K562 (cell line): ENCODE results near the gene SPINT2. TPM values are rescaled to one million over a fixed set of nuclear protein-coding genes. Genes with fewer than 3 reads are reported as not detected.

Experiments
- ATAC-seq: fragments of 200-7000 bp; cut with Tn5 transposase; 3 replicates; pipeline ENCODE4 v1.9.1; 2020; ENCODE audit warnings: moderate library complexity
- BruUV-seq: library from RNA; stranded (reverse); fragments of 400-500 nt; replicated peaks from 2 replicates; lab custom pipeline; 2021; lab: Mats Ljungman, UMichigan
- CTCF ChIA-PET: fragments of 300-600 bp; formaldehyde crosslinking; extraction: SDS; loops from one replicate; lab custom pipeline; 2021; ENCODE audit warnings: low intra/inter-chr PET ratio; lab: Yijun Ruan, JAX
- POLR2A ChIA-PET: fragments of 300-600, 350-650 bp; sonication (Branson Sonifier 250); formaldehyde crosslinking; extraction: SDS; loops from one replicate; lab custom pipeline; 2021; ENCODE audit warnings: antibody characterized with exemption, inconsistent platforms; lab: Yijun Ruan, JAX
- DNase-seq, 4 experiments: peaks; one replicate each; pipeline versions ENCODE4 v3.0.0 to v3.0.0-alpha.2; 2011 to 2018; ENCODE audit warnings: low spot score in 3 of 4, mixed read lengths in 3 of 4; ENCODE audit errors: extremely low read depth in 1 of 4
- FAIRE-seq: peaks from 2 replicates; lab custom pipeline; 2011; peaks lifted over from hg19 to GRCh38; lab: Jason Lieb, UNC
- H2AFZ ChIP-seq: 2 replicates; pipeline ENCODE4 v1.6.0; 2011; ENCODE audit warnings: low read depth, low read length, control low read depth, inconsistent platforms
- H3K27ac ChIP-seq: fragments of 200-600 bp; 3 replicates; pipeline ENCODE4 v1.8.0; 2011; ENCODE audit warnings: low read depth, mild to moderate bottlenecking, control low read depth, inconsistent platforms, low read length, moderate library complexity, mixed read lengths; ENCODE audit errors: extremely low read depth
- H3K27me3 ChIP-seq, 2 experiments: fragments of 300-600 bp in 1 of 2; 2 replicates in 1 of 2; 3 replicates in 1 of 2; pipeline versions ENCODE4 v1.6.0 to v1.8.0; 2011; ENCODE audit warnings: inconsistent platforms in 2 of 2, low read length in 2 of 2, mild to moderate bottlenecking in 1 of 2, mixed read lengths in 1 of 2, moderate library complexity in 1 of 2; ENCODE audit not compliant: control insufficient read depth in 2 of 2, insufficient read depth in 2 of 2
- H3K36me3 ChIP-seq: fragments of 300-600 bp; 3 replicates; pipeline ENCODE4 v1.8.0; 2011; ENCODE audit warnings: mild to moderate bottlenecking, low read length, inconsistent platforms; ENCODE audit not compliant: control insufficient read depth, insufficient read depth
- H3K4me1 ChIP-seq, 2 experiments: fragments of 200-600 bp in 1 of 2; replicated peaks in 1 of 2; 2 replicates in 1 of 2; 3 replicates in 1 of 2; pipeline versions ENCODE4 v1.5.1 to v1.8.0; 2011; ENCODE audit warnings: inconsistent platforms in 2 of 2, low read length in 2 of 2, mild to moderate bottlenecking in 1 of 2, mixed read lengths in 1 of 2, moderate library complexity in 1 of 2; ENCODE audit not compliant: control insufficient read depth in 2 of 2, insufficient read depth in 2 of 2
- H3K4me2 ChIP-seq: 2 replicates; pipeline ENCODE4 v1.6.1; 2011; ENCODE audit warnings: low read length, control low read depth, inconsistent platforms, mixed read lengths; ENCODE audit not compliant: insufficient read depth
- H3K4me3 ChIP-seq: fragments of 200-600 bp; sonication (generic), shearing (Covaris generic); 2 replicates; pipeline ENCODE4 v1.5.1; 2016; ENCODE audit warnings: control low read depth, inconsistent platforms
- H3K79me2 ChIP-seq: fragments of 200-600 bp; 3 replicates; pipeline ENCODE4 v1.8.0; 2011; ENCODE audit warnings: low read length, inconsistent platforms; ENCODE audit not compliant: control insufficient read depth, insufficient read depth
- H3K9ac ChIP-seq, 2 experiments: 2 replicates each; pipeline versions ENCODE4 v1.6.0 to v1.6.1; 2011; ENCODE audit warnings: low read depth in 2 of 2, low read length in 2 of 2, control low read depth in 1 of 2, inconsistent platforms in 1 of 2, mild to moderate bottlenecking in 1 of 2, mixed read lengths in 1 of 2; ENCODE audit not compliant: insufficient read depth in 1 of 2
- H3K9me1 ChIP-seq: one replicate; pipeline ENCODE4 v1.6.0; 2011; ENCODE audit warnings: inconsistent platforms, mild to moderate bottlenecking, low read length, moderate library complexity; ENCODE audit not compliant: control insufficient read depth, insufficient read depth
- H3K9me3 ChIP-seq: replicated peaks from 2 replicates; pipeline ENCODE4 v1.5.1; 2011; ENCODE audit warnings: low read depth, low read length, inconsistent platforms; ENCODE audit not compliant: control insufficient read depth, insufficient read depth
- H4K20me1 ChIP-seq: replicated peaks from 2 replicates; pipeline ENCODE4 v1.6.1; 2011; ENCODE audit warnings: low read length, inconsistent platforms, mixed read lengths; ENCODE audit not compliant: control insufficient read depth, insufficient read depth
- E4F1 ChIP-seq: fragments of 250-450 bp; sonication (Bioruptor Pico); IDR thresholded peaks from 2 replicates; pipeline ENCODE4 v1.5.0; 2021; ENCODE audit warnings: mild to moderate bottlenecking, borderline replicate concordance
- FOXM1 ChIP-seq, 2 experiments: fragments of 450-650 bp in 1 of 2; sonication (generic) in 1 of 2; formaldehyde crosslinking in 1 of 2; IDR thresholded peaks; 2 replicates each; pipeline versions ENCODE4 v1.6.1 to v1.9.0; 2017 to 2022; ENCODE audit warnings: low read depth in 2 of 2, mild to moderate bottlenecking in 2 of 2, missing genetic modification reagents in 1 of 2, moderate library complexity in 1 of 2
- NONO ChIP-seq, 2 experiments: fragments of 200-400 bp in 1 of 2; fragments of 450-650 bp in 1 of 2; formaldehyde crosslinking in 1 of 2; IDR thresholded peaks; 2 replicates each; pipeline ENCODE4 v1.6.1; 2017; ENCODE audit warnings: low read depth in 2 of 2, mild to moderate bottlenecking in 2 of 2, moderate library complexity in 2 of 2, low read length in 1 of 2
- SNIP1 ChIP-seq: fragments of 450-650 bp; IDR thresholded peaks from 2 replicates; pipeline ENCODE4 v1.7.1; 2017; ENCODE audit warnings: low read depth, mild to moderate bottlenecking
- SRF ChIP-seq, 2 experiments: fragments of 250-450, 450-650 bp in 1 of 2; sonication (Bioruptor Pico) in 1 of 2; sonication (generic) in 1 of 2; formaldehyde crosslinking; IDR thresholded peaks; 2 replicates each; pipeline versions ENCODE4 v1.5.0 to v1.5.1; 2020 to 2022; ENCODE audit warnings: mild to moderate bottlenecking in 1 of 2, missing genetic modification reagents in 1 of 2
- ZBTB40 ChIP-seq, 2 experiments: fragments of 450-650 bp in 1 of 2; sonication (generic) in 1 of 2; formaldehyde crosslinking in 1 of 2; IDR thresholded peaks; 2 replicates each; pipeline versions ENCODE4 v1.7.1 to v1.9.0; 2016 to 2022; ENCODE audit warnings: inconsistent platforms in 1 of 2, mild to moderate bottlenecking in 1 of 2, missing genetic modification reagents in 1 of 2
- WGBS: fragments of 100-300 bp; shearing (Covaris generic); methylation state at CpG from one replicate; pipeline ENCODE4 v1.1.6; 2016; ENCODE audit warnings: low coverage, mixed read lengths; ENCODE audit not compliant: insufficient coverage; ENCODE audit errors: missing lambda C conversion rate; 5-methylcytosine and 5-hydroxymethylcytosine counted together
- in situ Hi-C: fragments of 300-500 bp; cut with MboI; formaldehyde crosslinking; loops from 4 replicates; pipeline ENCODE4 v1.15.0; 2018; ENCODE audit warnings: inconsistent platforms, mixed read lengths
- intact Hi-C: fragments of 100-400 bp; cut with micrococcal nuclease; formaldehyde crosslinking; loops from 2 replicates; pipeline ENCODE4 v1.14.2; 2022
- polyA plus RNA-seq, 8 experiments: library from polyadenylated mRNA; depleted of rRNA in 4 of 8; stranded (reverse) in 5 of 8; unstranded in 3 of 8; fragments of >200 nt; fragmentation: Nextera tagmentation in 2 of 8; fragmentation: Illumina TruSeq in 1 of 8; extraction: Ambion mirVana in 2 of 8; extraction: Trizol in 1 of 8; gene quantifications; 2 replicates each; pipeline versions ENCODE4 v1.2.1 to v1.2.3, GENCODE V29; 2011 to 2014; ENCODE audit warnings: inconsistent platforms in 1 of 8, missing spikeins in 1 of 8
- total RNA-seq, 7 experiments: library from RNA; depleted of rRNA in 6 of 7; stranded (reverse); fragments of >200 nt in 6 of 7; fragmentation: Illumina TruSeq in 2 of 7; extraction: Trizol in 2 of 7; gene quantifications; 2 replicates each; pipeline versions ENCODE4 v1.2.1 to v1.2.3, GENCODE V29; 2011 to 2021; ENCODE audit warnings: low replicate concordance in 1 of 7

The SPINT2 gene
- total and polyA plus RNA-seq, 9 of the 15 experiments (the other 6 are each of a cell fraction or from before 2014, with no cell fraction given) = 0.65 to 4.5 (median 3.4) TPM

GRCh38 chr19:38281811-38282566 is 17.6 kb downstream of the SPINT2 start:
- BruUV-seq = no TSS peak
- intact Hi-C loops = no loop called here
- H3K27me3 ChIP-seq = no peaks in the 10 kb centered on the region
- ATAC-seq (0 out of 3 replicates have a peak, but pooled peaks have one; percentile 37), FAIRE-seq (no peak), DNase-seq (peak in 1 of 4 experiments; percentile 23)
- H4K20me1 ChIP-seq = no peaks in the 10 kb centered on the region
- 38% methylated on average over 7 of the region's 7 CpGs for WGBS
- H3K79me2 ChIP-seq = no peaks in the 10 kb centered on the region
- no peak overlapping the region for H3K27ac ChIP-seq
- peak overlapping the region; percentile 60 for H2AFZ ChIP-seq
- in situ Hi-C loops = no loop called here
- no peak overlapping the region for H3K9ac ChIP-seq
- H3K4me3 ChIP-seq = no peak overlapping the region
- H3K36me3 ChIP-seq = no peaks in the 10 kb centered on the region
- no peaks in the 10 kb centered on the region for H3K9me3 ChIP-seq
- POLR2A ChIA-PET = interaction anchor here (0.8 to 1.8 kb wide), 7 partner anchors 9 to 128 kb away, joined by 3 to 5 read pairs (median 3); partner anchors contain the start of gene C19orf33
- peaks cover 7 to 10% of the 10 kb centered on the region in 2 experiments; a peak in 3 of 5 replicates for H3K4me1 ChIP-seq
- no peak overlapping the region for H3K4me2 ChIP-seq
- H3K9me1 ChIP-seq = no peaks in the 10 kb centered on the region
- CTCF ChIA-PET = no interaction called here
- peak; percentile 70 to 97 for TF ChIP-seq SRF (CRISPR knock-in tag; IDR thresholded peaks at IDR 0.05)
- TF ChIP-seq FOXM1 (IDR thresholded peaks at IDR 0.05; ENCODE audit: low read depth) = peak; percentile 11; the same call in 1 of the 2 replicates
- TF ChIP-seq FOXM1 (CRISPR knock-in tag; IDR thresholded peaks at IDR 0.05; ENCODE audit: low read depth) = no peak
- TF ChIP-seq SNIP1 = no peak
- TF ChIP-seq ZBTB40 (IDR thresholded peaks at IDR 0.05) = no peak
- no peak for TF ChIP-seq ZBTB40 (CRISPR knock-in tag; IDR thresholded peaks at IDR 0.05)
- TF ChIP-seq E4F1 (CRISPR knock-in tag) = no peak
- no peak for TF ChIP-seq NONO (IDR thresholded peaks at IDR 0.05; ENCODE audit: low read depth in 2 of 2, low read length in 1 of 2)
